ENCODE data around the gene CATSPERE. TPM values are rescaled to one million over a fixed set of nuclear protein-coding genes. Genes with fewer than 3 reads are reported as not detected.

The CATSPERE gene
- total RNA-seq (0.72 and 1.9 TPM in 2 replicates), polyA plus RNA-seq (0.41 and 0.61 TPM in 2 replicates), polyA minus RNA-seq (3.6 and 3.8 TPM in 2 replicates), Bru-seq, nascent RNA (percentile 49 among the genes with signal in this experiment), BruChase-seq, experiment 1, labeled RNA remaining after a 6-hour chase (percentile 42 among the genes with signal in this experiment), BruChase-seq, experiment 2, labeled RNA remaining after a 2-hour chase (percentile 48 among the genes with signal in this experiment)
- polyA plus RNA-seq (2011; cell fraction: cytosol; rRNA removed) = 0.27 and 0.30 TPM in 2 replicates
- polyA plus RNA-seq (2011; cell fraction: nucleus; rRNA removed) = 5.3 and 7.0 TPM in 2 replicates
- polyA plus RNA-seq (2012) = 0.30 and 0.58 TPM in 2 replicates
- 0.31 TPM for polyA minus RNA-seq (2011; cell fraction: cytosol; rRNA and poly(A)+ RNA removed)
- 6.0 and 9.2 TPM in 2 replicates for polyA minus RNA-seq (2011; cell fraction: nucleus; rRNA and poly(A)+ RNA removed)
- long read RNA-seq = 0 reads

GRCh38 chr1:244461245-244462071 is at the start of gene CATSPERE:
CATSPERE (plus strand) TSS chr1:244461273; CDS start chr1:244461430, 157 bp downstream.
- H3K4me2 ChIP-seq (ENCODE audit: insufficient read depth, low read length) = peak within 1 kb of the TSS; percentile 96
- H4K20me1 ChIP-seq (replicated peaks; ENCODE audit: control insufficient read depth, extremely low read depth, insufficient read depth, low read length) = no peaks in the 10 kb centered on the region
- no peaks in the 10 kb centered on the region for H3K27me3 ChIP-seq (ENCODE audit: control insufficient read depth in 2 of 2, insufficient read depth in 2 of 2, low read length in 2 of 2)
- peak within 1 kb of the TSS; percentile 50 for H3K9ac ChIP-seq (replicated peaks; ENCODE audit: extremely low read depth, insufficient read depth, low read length)
- ChIA-PET CTCF (interaction anchor here (1.5 kb wide), 1 partner anchor 336 kb away, joined by 7 read pairs; no protein-coding TSS in a partner anchor), POLR2A (no interaction called here)
- no peaks in the 10 kb centered on the region for H3K9me1 ChIP-seq (replicated peaks; ENCODE audit: control insufficient read depth, extremely low read depth, insufficient read depth, low read length)
- H3K9me3 ChIP-seq (replicated peaks; ENCODE audit: control insufficient read depth, insufficient read depth, low read length) = no peaks in the 10 kb centered on the region
- peak; percentile 84 for TF ChIP-seq POLR2A (IDR thresholded peaks at IDR 0.05; ENCODE audit: low read depth, low read length)
- TF ChIP-seq MAX (IDR thresholded peaks at IDR 0.05; ENCODE audit: insufficient read depth, insufficient read length) = no peak
- no peak for TF ChIP-seq MYC (IDR thresholded peaks at IDR 0.05; ENCODE audit: low read depth, low read length)
- no peak for TF ChIP-seq GATA2 (IDR thresholded peaks at IDR 0.05; ENCODE audit: insufficient read depth, insufficient read length, low read depth, low read length)
- no peak for TF ChIP-seq FOS (IDR thresholded peaks at IDR 0.05; ENCODE audit: borderline replicate concordance, insufficient read depth, low read length)
- TF ChIP-seq JUN (IDR thresholded peaks at IDR 0.05; ENCODE audit: borderline replicate concordance, insufficient read depth, insufficient read length, low read depth) = no peak
- TF ChIP-seq CTCF (IDR thresholded peaks at IDR 0.05; ENCODE audit: extremely low read depth in 1 of 2, insufficient read depth in 1 of 2, low read depth in 1 of 2, low read length in 2 of 2) = no peak
- TF ChIP-seq POLR2AphosphoS5 (IDR thresholded peaks at IDR 0.05; ENCODE audit: insufficient read depth, low read depth, low read length) = peak; percentile 75
- TF ChIP-seq EZH2 (IDR thresholded peaks at IDR 0.05; ENCODE audit: borderline replicate concordance, low read depth, low read length, severe bottlenecking) = no peak
- H2AFZ ChIP-seq (ENCODE audit: low read depth, low read length) = peak within 1 kb of the TSS; percentile 76
- intact Hi-C loops (cut with micrococcal nuclease) = no loop called here
- TSS peak; percentile 69 for BruUV-seq (replicated peaks)
- FAIRE-seq (peak; percentile 72), DNase-seq (ENCODE audit: low read depth, low spot score) (peak; percentile 93)
- dilution Hi-C loops (cut with MboI; ENCODE audit: extremely low pct_ligation_motif_present, low sequenced_read_pairs) = no loop called here
- H3K4me3 ChIP-seq (replicated peaks in 1 of 3; ENCODE audit: insufficient read depth in 1 of 3, low read depth in 1 of 3, low read length in 3 of 3) = peak within 1 kb of the TSS; percentile 20 to 47 (median 32)
- no peaks in the 10 kb centered on the region for H3K36me3 ChIP-seq (ENCODE audit: control insufficient read depth in 2 of 2, extremely low read depth in 1 of 2, insufficient read depth in 2 of 2, low read length in 2 of 2)
- peaks cover 5% of the 10 kb centered on the region for H3K4me1 ChIP-seq (ENCODE audit: control insufficient read depth, extremely low read depth, insufficient read depth, low read length)
- H3K79me2 ChIP-seq (ENCODE audit: control insufficient read depth, insufficient read depth, low read length) = no peaks in the 10 kb centered on the region
- peak within 1 kb of the TSS; percentile 10 for H3K27ac ChIP-seq (ENCODE audit: insufficient read depth, low read depth, low read length)

All from endothelial cell of umbilical vein (primary cell).